ENCODE data around the gene CHMP4A.
A peak's percentile ranks its signal among the peaks of the same experiment; 100 is the strongest.
"Not testable (repeated sequence)": the region's sequence is repeated elsewhere in the genome, so short reads cannot be mapped to it uniquely, and the experiment has no call there.

CHMP4A gene

GRCh38 chr14:24203249-24203886, 9.9 kb downstream of the CHMP4A start:
- Mint-ChIP-seq H3K36me3 (ENCODE audit: low read depth) (peaks cover 98% of the 10 kb centered on the region), H3K9me3 (peaks cover 32% of the 10 kb centered on the region), H3K4me1 (ENCODE audit: low read depth) (peaks cover 32% of the 10 kb centered on the region)
- H3K27ac Mint-ChIP-seq; H3K27me3 Mint-ChIP-seq; H3K4me3 Mint-ChIP-seq; intact Hi-C loops (cut with micrococcal nuclease): not testable (repeated sequence)

- H3K27me3 Mint-ChIP-seq; intact Hi-C loops (cut with micrococcal nuclease): not testable (repeated sequence)
- peaks cover 96% of the 10 kb centered on the region for H3K36me3 Mint-ChIP-seq (ENCODE audit: low read depth)
These were observed 10.8 kb downstream of the CHMP4A start for GRCh38 chr14:24202538-24202937.

GRCh38 chr14:24198814-24199524, 14.3 kb downstream of the CHMP4A start:
- peaks cover 32% of the 10 kb centered on the region for H3K9me3 Mint-ChIP-seq
- H3K36me3 Mint-ChIP-seq (ENCODE audit: low read depth): peaks cover 84% of the 10 kb centered on the region
- H3K27me3 Mint-ChIP-seq: no peaks in the 10 kb centered on the region
- H3K4me1 Mint-ChIP-seq (ENCODE audit: low read depth): peaks cover 45% of the 10 kb centered on the region
- H3K27ac Mint-ChIP-seq: peak overlapping the region; percentile 50
- no peak overlapping the region for H3K4me3 Mint-ChIP-seq
- intact Hi-C loops (cut with micrococcal nuclease): loop anchor here (5.0 kb wide), 1 partner anchor 37 kb away; the partner anchor contains the start of gene IRF9

More at GRCh38 chr14:24202538-24202937, 10.8 kb downstream of the CHMP4A start:
- not testable (repeated sequence) for H3K4me3 Mint-ChIP-seq, H3K27ac Mint-ChIP-seq
- Mint-ChIP-seq H3K4me1 (ENCODE audit: low read depth) (peaks cover 28% of the 10 kb centered on the region), H3K9me3 (peaks cover 32% of the 10 kb centered on the region)

GRCh38 chr14:24197056-24197450, 16.2 kb downstream of the CHMP4A start:
- Mint-ChIP-seq H3K4me1 (ENCODE audit: low read depth) (peaks cover 57% of the 10 kb centered on the region), H3K27me3 (no peaks in the 10 kb centered on the region), H3K36me3 (ENCODE audit: low read depth) (peaks cover 77% of the 10 kb centered on the region), H3K4me3 (peak overlapping the region; percentile 94), H3K27ac (peak overlapping the region; percentile 94), H3K9me3 (peaks cover 20% of the 10 kb centered on the region)
- intact Hi-C loops (cut with micrococcal nuclease): loop anchor here (5.0 kb wide), 1 partner anchor 35 kb away; the partner anchor contains the start of gene IRF9

GRCh38 chr14:24196071-24197055, 16.9 kb downstream of the CHMP4A start:
- H3K9me3 Mint-ChIP-seq: peaks cover 13% of the 10 kb centered on the region
- H3K27me3 Mint-ChIP-seq: no peaks in the 10 kb centered on the region
- peak overlapping the region; percentile 94 for H3K4me3 Mint-ChIP-seq
- peak overlapping the region; percentile 94 for H3K27ac Mint-ChIP-seq
- peaks cover 77% of the 10 kb centered on the region for H3K36me3 Mint-ChIP-seq (ENCODE audit: low read depth)
- peaks cover 64% of the 10 kb centered on the region for H3K4me1 Mint-ChIP-seq (ENCODE audit: low read depth)
- intact Hi-C loops (cut with micrococcal nuclease): loop anchor here (5.0 kb wide), 1 partner anchor 34 kb away; the partner anchor contains the start of gene IRF9

GRCh38 chr14:24195186-24196070, 17.9 kb downstream of the CHMP4A start, which contains the start of gene TM9SF1:
TSS of gene TM9SF1 (minus strand) at chr14:24195441. CDS start at chr14:24195019, 422 bp downstream.
- H3K27ac Mint-ChIP-seq: peak within 1 kb of the TSS; percentile 94
- H3K4me1 Mint-ChIP-seq (ENCODE audit: low read depth): peaks cover 64% of the 10 kb centered on the region
- H3K4me3 Mint-ChIP-seq: peak within 1 kb of the TSS; percentile 94
- intact Hi-C loops (cut with micrococcal nuclease): loop anchor here (1.0 to 5.0 kb wide), 2 partner anchors 18 to 33 kb away; partner anchors contain the start of genes CHMP4A and IRF9
- peaks cover 78% of the 10 kb centered on the region for H3K36me3 Mint-ChIP-seq (ENCODE audit: low read depth)
- H3K27me3 Mint-ChIP-seq: no peaks in the 10 kb centered on the region
- peaks cover 10% of the 10 kb centered on the region for H3K9me3 Mint-ChIP-seq

GRCh38 chr14:24194873-24195185, 18.5 kb downstream of the CHMP4A start:
- Mint-ChIP-seq H3K27ac (peak overlapping the region; percentile 94), H3K4me1 (ENCODE audit: low read depth) (peaks cover 68% of the 10 kb centered on the region), H3K27me3 (no peaks in the 10 kb centered on the region), H3K4me3 (peak overlapping the region; percentile 94), H3K9me3 (peaks cover 10% of the 10 kb centered on the region), H3K36me3 (ENCODE audit: low read depth) (peaks cover 78% of the 10 kb centered on the region)
- intact Hi-C loops (cut with micrococcal nuclease): loop anchor here (1.0 to 5.0 kb wide), 2 partner anchors 18 to 33 kb away; partner anchors contain the start of genes CHMP4A and IRF9

GRCh38 chr14:24194186-24194872, 19.0 kb downstream of the CHMP4A start:
- intact Hi-C loops (cut with micrococcal nuclease): no loop called here
- Mint-ChIP-seq H3K9me3 (peaks cover 5% of the 10 kb centered on the region), H3K4me1 (ENCODE audit: low read depth) (peaks cover 66% of the 10 kb centered on the region), H3K27me3 (no peaks in the 10 kb centered on the region), H3K4me3 (peak overlapping the region; percentile 94), H3K27ac (peak overlapping the region; percentile 94), H3K36me3 (ENCODE audit: low read depth) (peaks cover 76% of the 10 kb centered on the region)

GRCh38 chr14:24192933-24193332, 20.4 kb downstream of the CHMP4A start:
- intact Hi-C loops (cut with micrococcal nuclease): no loop called here
- peaks cover 66% of the 10 kb centered on the region for H3K36me3 Mint-ChIP-seq (ENCODE audit: low read depth)
- no peaks in the 10 kb centered on the region for H3K27me3 Mint-ChIP-seq
- H3K9me3 Mint-ChIP-seq: no peaks in the 10 kb centered on the region
- no peak overlapping the region for H3K27ac Mint-ChIP-seq
- peaks cover 66% of the 10 kb centered on the region for H3K4me1 Mint-ChIP-seq (ENCODE audit: low read depth)
- H3K4me3 Mint-ChIP-seq: no peak overlapping the region

- H3K4me1 Mint-ChIP-seq (ENCODE audit: low read depth): peaks cover 62% of the 10 kb centered on the region
- no peak overlapping the region for H3K27ac Mint-ChIP-seq
These were observed 22.9 kb downstream of the CHMP4A start for GRCh38 chr14:24190416-24190815.

GRCh38 chr14:24189460-24189859, 23.8 kb downstream of the CHMP4A start:
- Mint-ChIP-seq H3K36me3 (ENCODE audit: low read depth) (peaks cover 68% of the 10 kb centered on the region), H3K27me3 (no peaks in the 10 kb centered on the region), H3K9me3 (no peaks in the 10 kb centered on the region), H3K27ac (peak overlapping the region; percentile 81), H3K4me1 (ENCODE audit: low read depth) (peaks cover 54% of the 10 kb centered on the region), H3K4me3 (no peak overlapping the region)
- intact Hi-C loops (cut with micrococcal nuclease): loop anchor here (2.0 kb wide), 1 partner anchor 43 kb away; the partner anchor contains the start of genes PSME2 and RNF31

More at GRCh38 chr14:24190416-24190815, 22.9 kb downstream of the CHMP4A start:
- Mint-ChIP-seq H3K9me3 (no peaks in the 10 kb centered on the region), H3K27me3 (no peaks in the 10 kb centered on the region), H3K36me3 (ENCODE audit: low read depth) (peaks cover 66% of the 10 kb centered on the region), H3K4me3 (no peak overlapping the region)
- intact Hi-C loops (cut with micrococcal nuclease): no loop called here

GRCh38 chr14:24189059-24189375, 24.3 kb downstream of the CHMP4A start:
- peaks cover 73% of the 10 kb centered on the region for H3K36me3 Mint-ChIP-seq (ENCODE audit: low read depth)
- peak overlapping the region; percentile 85 for H3K4me3 Mint-ChIP-seq
- H3K27ac Mint-ChIP-seq: peak overlapping the region; percentile 81
- intact Hi-C loops (cut with micrococcal nuclease): loop anchor here (2.0 kb wide), 1 partner anchor 42 kb away; the partner anchor contains the start of genes PSME2 and RNF31
- H3K27me3 Mint-ChIP-seq: no peaks in the 10 kb centered on the region
- peaks cover 50% of the 10 kb centered on the region for H3K4me1 Mint-ChIP-seq (ENCODE audit: low read depth)
- H3K9me3 Mint-ChIP-seq: no peaks in the 10 kb centered on the region

Measured in dendritic cell treated with granulocyte-macrophage colony-stimulating factor and Interleukin-4, amounts not matched to agents 40 ng/mL and 50 ng/mL, for 4 days (primary cell).